GM18517 (cell line): Measurements from ENCODE around the gene CYBC1.
"Not testable (repeated sequence)": the region's sequence is repeated elsewhere in the genome, so short reads cannot be mapped to it uniquely, and the experiment has no call there.

Source experiments
- ATAC-seq: cut with Tn5 transposase; IDR thresholded peaks from one replicate; pipeline ENCODE4 v1.9.1; 2021; ENCODE audit warnings: mild to moderate bottlenecking, moderate library complexity; ENCODE audit not compliant: unreplicated experiment

CYBC1 gene

GRCh38 chr17:82435601-82436583 lies 14.7 kb downstream of the CYBC1 start:
- ATAC-seq, result no peak

GRCh38 chr17:82435103-82435502 lies 15.4 kb downstream of the CYBC1 start:
- ATAC-seq, result no peak

GRCh38 chr17:82434216-82434565 lies 16.4 kb downstream of the CYBC1 start:
- no peak for ATAC-seq

GRCh38 chr17:82433560-82434215 lies 16.9 kb downstream of the CYBC1 start:
- ATAC-seq, result no peak

GRCh38 chr17:82432017-82432416 lies 18.5 kb downstream of the CYBC1 start:
- no peak for ATAC-seq

- no peak for ATAC-seq
Observed at GRCh38 chr17:82429824-82430223, 20.7 kb downstream of the CYBC1 start.

GRCh38 chr17:82428546-82428945 lies 22.0 kb downstream of the CYBC1 start:
- no peak for ATAC-seq

GRCh38 chr17:82424863-82425159 lies 25.7 kb downstream of the CYBC1 start:
- no peak for ATAC-seq

- no peak for ATAC-seq
Observed at GRCh38 chr17:82424001-82424862, 26.3 kb downstream of the CYBC1 start.

- no peak for ATAC-seq
Observed at GRCh38 chr17:82419540-82419939, 31.0 kb downstream of the CYBC1 start.

GRCh38 chr17:82418001-82418986 lies 32.3 kb downstream of the CYBC1 start, which contains the start of the genes HEXD and OGFOD3:
TSS of gene HEXD (plus strand) at chr17:82418347. CDS start at chr17:82419800, 1,453 bp downstream.
TSS of gene OGFOD3 (minus strand) at chr17:82418586. CDS start at chr17:82418485, 101 bp downstream.
- peak; percentile 73 for ATAC-seq

- ATAC-seq, result no peak
Observed at GRCh38 chr17:82416771-82417170, 33.8 kb downstream of the CYBC1 start.

GRCh38 chr17:82416264-82416663 lies 34.3 kb downstream of the CYBC1 start:
- no peak for ATAC-seq

GRCh38 chr17:82415786-82416185 lies 34.8 kb downstream of the CYBC1 start:
- ATAC-seq, result no peak

GRCh38 chr17:82415336-82415735 lies 35.2 kb downstream of the CYBC1 start:
- ATAC-seq, result no peak

- no peak for ATAC-seq
Observed at GRCh38 chr17:82414548-82415281, 35.8 kb downstream of the CYBC1 start.

GRCh38 chr17:82412535-82413520 lies 37.7 kb downstream of the CYBC1 start:
- ATAC-seq, result no peak

- ATAC-seq, result not testable (repeated sequence)
Observed at GRCh38 chr17:82412081-82412480, 38.5 kb downstream of the CYBC1 start.
